ENCODE data around the gene SPSB3. TPM values are rescaled to one million over a fixed set of nuclear protein-coding genes. Genes with fewer than 3 reads are reported as not detected.

Gene SPSB3
- total and polyA plus RNA-seq, 9 of the 15 experiments (the other 6 are each of a cell fraction or from before 2014, with no cell fraction given), result 0.39 to 37.4 (median 7.1) TPM

GRCh38 chr16:1826691-1827573 is 44.6 kb upstream of the SPSB3 start, which contains the start of the genes FAHD1 and HAGH (continued):
- TF ChIP-seq SIX5 (IDR thresholded peaks at IDR 0.05; ENCODE audit: borderline replicate concordance in 1 of 2, insufficient read depth in 1 of 2, low read depth in 1 of 2, low read length in 2 of 2) (0 out of 4 replicates have a peak, but pooled peaks of 1 of the 2 experiments have one; percentile 20), CTBP1 (IDR thresholded peaks at IDR 0.05; ENCODE audit: borderline replicate concordance) (peak; percentile 97), ZNF41 (CRISPR knock-in tag; conservative IDR thresholded peaks at IDR 0.05) (no peak), HMGN3 (IDR thresholded peaks at IDR 0.05; ENCODE audit: borderline replicate concordance, extremely low read depth, insufficient read length, low read depth, low read length) (peak; percentile 69), NFE2 (IDR thresholded peaks at IDR 0.05; ENCODE audit: low read depth) (no peak), ZNF175 (CRISPR knock-in tag; IDR thresholded peaks at IDR 0.05; ENCODE audit: low read depth) (no peak), CBX1 (IDR thresholded peaks at IDR 0.05; ENCODE audit: low read depth) (peak; percentile 51; the same call in 1 of the 2 replicates), MAZ (CRISPR knock-in tag; conservative IDR thresholded peaks at IDR 0.05 in 1 of 2, IDR thresholded peaks at IDR 0.05 in 1 of 2) (peak; percentile 67 to 76), BMI1 (IDR thresholded peaks at IDR 0.05; ENCODE audit: low read length) (no peak), SIRT6 (IDR thresholded peaks at IDR 0.05; ENCODE audit: low read depth, low read length) (no peak), PHF21A (IDR thresholded peaks at IDR 0.05; ENCODE audit: borderline replicate concordance, low read depth) (peak; percentile 93), SAFB (IDR thresholded peaks at IDR 0.05; ENCODE audit: borderline replicate concordance, low read depth, low read length) (no peak), HMG20B (CRISPR knock-in tag; IDR thresholded peaks at IDR 0.05) (no peak), ZNF79 (CRISPR knock-in tag; IDR thresholded peaks at IDR 0.05; ENCODE audit: low read depth) (no peak), MLX (CRISPR knock-in tag; conservative IDR thresholded peaks at IDR 0.05) (no peak), ZBTB11 (CRISPR knock-in tag; IDR thresholded peaks at IDR 0.05) (peak in 1 of 3 experiments; percentile 76; a peak in 2 of 6 replicates), SRF (CRISPR knock-in tag; IDR thresholded peaks at IDR 0.05) (no peak), ZBTB17 (CRISPR knock-in tag; IDR thresholded peaks at IDR 0.05) (peak; percentile 67), CREB3L1 (IDR thresholded peaks at IDR 0.05; ENCODE audit: borderline replicate concordance, low read depth) (peak; percentile 77; the same call in 1 of the 2 replicates), SNIP1 (IDR thresholded peaks at IDR 0.05; ENCODE audit: low read depth) (no peak), NBN (IDR thresholded peaks at IDR 0.05; ENCODE audit: low read depth) (peak; percentile 60; the same call in 1 of the 2 replicates)

All from K562 (cell line).